Spleen (tissue), 7 donors: ENCODE results near the gene USP10.

Experiments
- CTCF ChIP-seq, 11 experiments: fragments of 200-600 bp in 7 of 11; fragments of 450-650 bp in 4 of 11; sonication (generic) in 4 of 11; IDR thresholded peaks in 8 of 11; conservative IDR thresholded peaks in 3 of 11; 1 replicate in 7 of 11; 2 replicates in 4 of 11; pipeline versions ENCODE4 v1.4.0 to v1.8.0; 2016 to 2021; ENCODE audit warnings: antibody characterized with exemption in 11 of 11, inconsistent platforms in 4 of 11, mild to moderate bottlenecking in 1 of 11
- POLR2A ChIP-seq, 3 donors: fragments of 450-650 bp; IDR thresholded peaks; one replicate each; pipeline ENCODE4 v1.5.1; 2017; ENCODE audit warnings: antibody characterized with exemption in 3 of 3, mild to moderate bottlenecking in 1 of 3
- donor health status: DM: no; HTN: no; CAD: no; lungs with moderate emphysema.
- donor health status: DM: no; HTN: no; CAD: no.
- donor health status: DM: no; HTN: no; CAD: no.

- no peak for TF ChIP-seq POLR2A (IDR thresholded peaks at IDR 0.05)
- no peak for TF ChIP-seq CTCF (IDR thresholded peaks at IDR 0.05 in 8 of 11, conservative IDR thresholded peaks at IDR 0.05 in 3 of 11)
Observed at GRCh38 chr16:84675884-84676283, 23.9 kb upstream of the USP10 start.
